Measurements from ENCODE around the gene TCF21.
"Not testable (repeated sequence)": the region's sequence is repeated elsewhere in the genome, so short reads cannot be mapped to it uniquely, and the experiment has no call there.

TCF21 gene

GRCh38 chr6:133923938-133924593, 35.2 kb downstream of the TCF21 start:
- peak; percentile 58 for DNase-seq (ENCODE audit: low read depth, low spot score)

GRCh38 chr6:133931221-133931620, 42.3 kb downstream of the TCF21 start:
- not testable (repeated sequence) for DNase-seq (ENCODE audit: low read depth, low spot score)

DNA sequence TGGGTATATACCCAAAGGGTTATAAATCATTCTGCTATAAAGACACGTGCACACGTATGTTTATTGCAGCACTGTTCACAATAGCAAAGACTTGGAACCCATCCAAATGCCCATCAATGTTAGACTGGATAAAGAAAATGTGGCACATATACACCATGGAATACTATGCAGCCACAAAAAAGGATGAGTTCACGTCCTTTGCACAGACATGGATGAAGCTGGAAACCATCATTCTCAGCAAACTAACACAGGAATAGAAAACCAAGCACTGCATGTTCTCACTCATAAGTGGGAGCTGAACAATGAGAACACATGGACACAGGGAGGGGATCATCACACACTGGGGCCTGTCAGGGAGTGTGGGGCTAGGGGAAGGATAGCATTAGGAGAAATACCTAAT, 47.4 kb downstream of the TCF21 start:
- DNase-seq (ENCODE audit: low read depth, low spot score) = not testable (repeated sequence)

GRCh38 chr6:133937909-133938308, 49.0 kb downstream of the TCF21 start:
- DNase-seq (ENCODE audit: low read depth, low spot score) = no peak

GRCh38 chr6:133938533-133938932, 49.6 kb downstream of the TCF21 start:
- DNase-seq (ENCODE audit: low read depth, low spot score) = no peak

- no peak for DNase-seq (ENCODE audit: low read depth, low spot score)
Observed at GRCh38 chr6:133939778-133940667, 51.1 kb downstream of the TCF21 start.

Measured in smooth muscle cell of the brain vasculature (primary cell).